Amniotic stem cell (primary cell): ENCODE results near the gene ERI3.

Experiments
- DNase-seq: peaks from one replicate; lab custom pipeline; 2025; lab: John Stamatoyannopoulos, UW

The ERI3 gene

DNA sequence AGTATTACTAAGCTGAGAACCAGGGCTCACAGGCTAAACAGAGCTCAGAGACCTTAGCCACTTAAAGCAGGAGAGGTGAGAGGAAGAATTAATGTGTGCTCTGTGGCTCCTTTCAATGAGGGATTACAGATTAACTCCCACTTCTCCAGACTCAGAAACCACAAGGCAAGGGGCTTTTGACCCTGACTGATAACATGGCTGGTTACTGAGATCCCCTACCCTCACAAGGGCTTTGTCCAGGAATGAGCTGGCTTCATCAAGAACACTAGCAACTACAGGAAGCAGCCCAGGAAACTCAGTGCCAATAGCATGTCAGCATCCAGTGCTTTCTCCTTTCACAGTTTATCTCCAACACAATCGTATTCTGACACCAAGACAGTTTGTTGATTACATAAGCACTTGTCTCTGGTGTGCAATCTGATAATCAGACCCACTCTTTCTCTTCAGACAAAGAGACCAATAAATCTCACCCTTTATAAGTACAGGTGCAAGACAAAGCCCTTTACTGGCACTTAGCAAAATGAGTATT lies 38.8 kb downstream of the ERI3 start:
- DNase-seq, result no peak

DNA sequence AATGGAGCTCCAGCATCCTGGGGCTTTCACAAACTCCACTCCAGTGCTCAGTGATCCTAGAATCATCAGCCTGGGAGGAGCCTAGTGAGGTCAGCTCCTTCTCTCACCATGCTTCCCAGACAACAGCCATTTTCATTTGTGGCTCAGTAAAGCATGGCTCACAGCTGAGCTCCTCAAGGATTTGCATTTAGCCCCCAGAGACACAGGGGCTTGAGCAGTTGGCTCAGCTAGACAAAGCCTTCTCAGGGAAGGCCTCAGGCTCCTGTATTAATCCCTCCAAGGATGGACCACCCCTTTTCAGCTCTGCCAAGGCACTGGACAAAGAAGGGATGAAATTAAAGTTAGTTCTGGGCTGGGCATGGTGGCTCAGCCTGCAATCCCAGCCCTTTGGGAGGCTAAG lies 39.5 kb downstream of the ERI3 start:
- DNase-seq, result no peak

DNA sequence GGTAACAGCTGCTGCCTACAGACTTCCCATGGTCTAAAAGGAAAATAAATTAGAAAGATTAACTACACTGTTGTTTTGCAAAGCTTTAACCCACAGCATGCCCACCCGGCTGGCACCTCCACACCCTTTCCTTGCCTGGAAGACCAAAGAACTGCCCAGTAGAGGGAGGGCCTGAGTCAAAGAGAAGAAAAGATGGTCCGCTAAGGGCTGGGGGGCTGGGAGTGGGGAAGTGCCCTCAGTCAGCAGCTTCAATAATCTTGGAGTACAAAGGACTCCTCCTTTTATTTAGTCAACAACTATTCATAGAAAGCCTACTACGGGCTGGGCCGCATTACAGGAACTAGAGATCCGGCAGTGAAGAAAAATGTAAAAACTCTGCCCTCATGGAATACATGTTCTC lies 40.6 kb downstream of the ERI3 start:
- DNase-seq, result no peak

- no peak for DNase-seq
Observed at GRCh38 chr1:44313265-44313918, 41.7 kb downstream of the ERI3 start.

- DNase-seq, result no peak
Observed at GRCh38 chr1:44312399-44313196, 42.5 kb downstream of the ERI3 start.

- DNase-seq, result no peak
Observed at GRCh38 chr1:44310006-44310405, 45.1 kb downstream of the ERI3 start.

- no peak for DNase-seq
Observed at GRCh38 chr1:44305962-44306422, 49.1 kb downstream of the ERI3 start.

DNA sequence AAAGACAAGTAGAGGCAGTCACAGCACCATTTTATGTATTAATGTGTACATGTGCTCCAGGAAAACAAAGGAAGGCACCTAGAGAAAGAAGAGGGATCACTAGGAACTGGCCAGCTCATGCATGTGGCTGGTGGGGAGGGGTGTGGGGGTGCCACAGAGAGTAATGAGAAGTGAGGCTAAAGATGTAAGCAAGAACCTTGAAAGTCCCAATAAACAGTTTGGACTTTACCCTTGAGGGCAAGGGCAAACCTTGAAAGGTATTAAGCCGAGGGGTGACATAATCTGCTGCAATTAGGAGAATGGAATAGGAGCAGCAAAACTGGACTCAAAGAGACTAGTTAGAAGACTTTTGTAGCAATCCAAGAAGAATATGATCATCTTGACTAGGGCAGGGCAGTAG lies 51.5 kb downstream of the ERI3 start:
- no peak for DNase-seq

- no peak for DNase-seq
Observed at GRCh38 chr1:44302541-44302940, 52.5 kb downstream of the ERI3 start.

DNA sequence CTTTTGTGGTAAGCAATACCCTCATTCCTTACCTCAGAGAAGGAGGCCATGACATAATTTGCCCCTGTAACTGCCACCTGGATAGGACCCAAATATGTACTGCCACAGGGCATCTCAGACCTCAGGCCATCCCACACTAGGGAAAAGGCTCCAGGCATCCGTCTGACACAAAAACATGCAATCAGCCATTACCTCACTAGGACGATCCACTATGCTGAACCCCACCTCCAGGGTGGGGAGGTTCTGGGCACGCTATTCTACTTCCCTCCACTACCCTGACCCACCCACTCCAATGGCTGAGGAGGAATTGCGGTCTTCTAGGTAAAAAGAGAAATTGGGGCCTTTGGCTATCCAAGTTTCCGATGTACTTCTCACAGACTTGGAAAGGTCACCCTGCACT lies 53.6 kb downstream of the ERI3 start:
- no peak for DNase-seq

DNA sequence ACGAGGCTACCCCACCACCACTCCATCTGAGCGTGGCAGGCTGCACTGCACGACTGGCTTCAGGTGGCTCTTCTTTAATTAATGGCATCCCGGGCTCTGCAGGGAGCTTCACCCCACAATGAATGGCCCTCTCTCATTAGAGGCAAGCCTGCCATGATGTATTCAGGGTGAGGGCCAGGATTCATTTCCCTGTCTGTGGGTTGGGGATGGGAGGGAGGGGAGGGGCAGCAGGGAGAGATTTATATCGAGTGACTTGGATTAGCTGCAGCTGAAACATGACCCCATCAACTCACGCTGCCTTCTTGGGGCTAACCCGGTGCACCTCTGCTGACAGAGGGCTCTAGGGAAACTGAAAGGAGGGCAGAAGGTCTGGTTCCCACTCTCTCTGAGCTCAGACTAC lies 54.2 kb downstream of the ERI3 start:
- no peak for DNase-seq

DNA sequence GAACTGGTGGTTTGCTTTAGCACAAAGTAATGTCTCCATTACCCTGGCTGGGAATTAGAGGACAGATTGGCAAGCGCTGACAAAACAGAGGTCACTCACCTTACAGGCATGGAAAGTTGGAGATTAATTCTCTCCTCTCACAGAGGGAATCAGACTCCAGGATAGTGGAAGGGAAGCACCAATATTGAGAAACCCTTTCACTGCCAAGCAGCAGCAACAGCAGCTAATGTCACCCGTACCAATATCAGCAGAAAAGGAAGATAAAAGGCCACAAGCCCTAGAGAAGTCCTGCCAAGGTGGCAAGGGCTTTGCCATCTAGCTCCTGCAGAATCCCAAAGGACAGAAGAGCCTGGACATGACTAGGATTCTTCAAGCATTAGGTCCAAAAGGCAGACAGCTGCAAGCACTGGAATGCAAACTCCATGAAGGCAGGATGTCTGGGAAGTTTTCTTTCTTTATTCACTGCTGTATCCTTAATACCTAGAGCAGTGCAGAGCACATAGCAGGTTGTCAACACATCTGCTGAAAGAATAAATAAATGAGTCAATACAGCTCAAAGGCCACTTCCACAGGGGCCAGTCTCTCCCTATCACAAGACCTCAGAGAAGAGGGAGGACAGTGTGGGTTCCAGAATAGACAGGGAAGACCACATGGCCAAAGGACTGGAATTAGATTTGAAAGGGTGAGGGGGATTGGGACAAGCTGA lies 57.2 kb downstream of the ERI3 start:
- no peak for DNase-seq

GRCh38 chr1:44296806-44297205 lies 58.3 kb downstream of the ERI3 start:
- DNase-seq, result no peak

DNA sequence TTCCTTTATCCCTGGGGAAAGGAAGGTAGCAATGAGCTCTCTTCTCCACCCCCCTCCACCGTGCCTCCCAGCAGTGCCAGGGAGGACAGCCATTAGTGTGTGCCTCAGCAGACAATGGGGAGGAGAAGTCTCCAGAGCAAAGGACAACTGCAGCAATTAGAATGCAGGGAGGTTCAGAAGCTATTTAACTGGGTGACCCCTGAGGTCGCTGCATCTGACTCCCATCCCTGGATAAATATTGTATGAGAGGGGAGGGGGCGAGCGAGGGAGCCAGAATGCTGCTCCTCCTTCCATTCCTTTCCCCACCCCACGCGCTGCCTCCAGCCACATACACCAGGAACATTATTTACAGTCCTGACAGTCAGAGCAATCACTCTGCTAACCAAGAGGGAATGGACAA lies 59.0 kb downstream of the ERI3 start:
- DNase-seq, result no peak

DNA sequence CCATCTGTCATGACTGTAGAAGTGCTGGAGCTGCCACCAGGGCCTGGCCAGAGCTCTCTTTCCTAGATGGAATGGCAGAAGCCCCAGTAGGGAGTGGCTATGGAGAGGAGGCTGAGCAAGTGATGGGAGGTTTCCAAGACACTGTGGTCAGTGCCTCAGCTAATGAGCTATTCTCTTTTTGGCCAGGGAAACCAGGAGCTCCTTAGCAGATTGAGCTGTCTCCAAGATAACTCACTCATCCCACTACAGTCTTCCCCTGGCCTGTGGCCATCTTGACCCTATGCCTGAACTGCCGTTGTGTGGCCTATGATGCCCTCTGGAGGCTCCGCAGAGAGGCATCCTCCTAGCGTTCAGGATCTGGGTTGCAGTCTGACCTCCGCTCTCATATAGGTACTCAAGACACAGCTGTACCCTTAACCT lies 60.5 kb downstream of the ERI3 start:
- no peak for DNase-seq

DNA sequence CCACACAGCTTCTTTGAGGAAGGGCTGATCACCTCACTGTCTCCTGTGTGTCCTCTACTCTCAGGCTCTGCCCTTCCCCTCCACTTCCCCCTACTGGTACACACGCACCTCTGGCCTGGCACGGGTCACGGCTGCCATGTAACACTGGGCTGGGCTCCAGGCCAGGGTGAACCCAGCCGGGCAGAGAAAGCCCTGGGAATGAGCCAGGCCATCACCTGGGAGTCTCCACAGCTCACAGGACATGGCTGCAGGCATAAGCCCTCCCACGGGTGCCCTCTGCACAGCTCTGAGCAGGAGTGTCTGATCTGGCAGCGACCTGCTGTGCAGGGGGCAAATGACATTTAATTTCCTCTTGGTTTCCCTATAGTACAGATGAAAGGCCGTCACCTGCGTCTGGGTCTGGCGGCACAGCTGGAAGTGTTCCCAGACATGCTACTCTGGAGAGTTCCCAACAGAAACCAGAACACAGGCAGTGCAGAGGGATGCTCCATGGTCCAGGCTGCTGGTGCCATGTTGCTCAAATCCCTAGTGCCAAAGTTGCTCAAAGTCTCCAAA lies 61.2 kb downstream of the ERI3 start:
- DNase-seq, result no peak

- no peak for DNase-seq
Observed at GRCh38 chr1:44292651-44293050, 62.4 kb downstream of the ERI3 start.

DNA sequence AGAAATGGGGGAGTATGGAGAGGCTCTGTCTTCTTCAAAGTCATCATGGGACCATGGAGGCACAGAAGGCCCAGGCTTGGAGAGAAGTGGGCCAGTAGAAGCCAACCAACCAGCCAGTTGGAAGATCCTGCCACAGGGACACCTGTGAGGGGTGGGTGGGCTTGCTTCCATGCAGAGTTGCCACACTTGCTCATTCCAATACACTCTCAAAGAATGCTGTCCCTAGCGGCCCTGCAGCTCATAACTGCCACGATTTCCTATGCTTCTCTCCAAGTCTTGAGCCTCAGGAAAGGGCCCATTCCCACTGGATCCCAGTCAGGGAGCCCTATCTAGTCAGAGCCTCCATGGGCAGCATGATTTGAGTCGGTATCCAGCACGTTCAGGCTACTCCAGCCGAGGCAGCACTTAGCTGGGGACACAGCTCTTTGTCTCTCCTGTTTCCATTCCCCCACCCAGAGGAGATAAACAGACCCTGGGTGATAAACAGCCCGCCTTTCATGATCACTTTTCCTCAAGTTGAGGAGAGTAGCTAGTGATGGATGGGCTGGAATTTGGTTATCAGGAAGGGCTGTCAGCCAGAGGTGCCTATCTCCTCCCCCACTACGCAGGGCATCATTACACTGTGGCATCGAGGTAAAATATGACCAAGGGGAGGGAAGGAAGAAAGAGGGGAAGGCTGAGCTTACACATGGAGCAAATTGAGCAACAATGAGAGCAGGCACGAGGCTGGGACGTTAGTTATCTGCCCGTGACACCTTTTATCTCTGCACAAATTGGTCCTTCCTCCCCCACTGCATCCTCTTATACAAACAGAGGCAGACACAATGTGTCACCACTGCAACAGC lies 64.6 kb downstream of the ERI3 start:
- no peak for DNase-seq

DNA sequence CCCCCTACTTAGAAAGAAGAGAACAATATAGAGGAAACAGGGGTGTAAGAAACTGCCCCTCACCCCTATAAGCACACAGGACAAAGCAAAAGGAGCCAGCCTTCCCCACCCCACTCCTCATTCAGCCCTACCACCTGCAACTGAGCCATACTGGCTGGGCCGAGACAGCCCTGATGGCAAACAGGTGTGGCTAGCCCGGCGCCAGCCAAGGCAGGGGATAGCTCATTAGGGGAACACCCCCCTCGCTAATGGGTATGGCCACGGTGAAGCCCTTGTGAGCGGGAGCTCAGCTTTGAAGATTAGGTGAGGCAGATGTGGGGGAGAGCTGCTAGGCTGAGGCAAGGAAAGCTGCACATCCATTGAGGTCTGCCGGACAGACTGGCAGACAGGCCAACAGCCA lies 65.5 kb downstream of the ERI3 start:
- DNase-seq, result no peak

- DNase-seq, result no peak
Observed at GRCh38 chr1:44288883-44289282, 66.2 kb downstream of the ERI3 start.

GRCh38 chr1:44284184-44284583 lies 70.9 kb downstream of the ERI3 start:
- no peak for DNase-seq
